GOT3 (cell line): ENCODE measurements around the gene CYP4F8.

Source experiments
- DNase-seq: peaks from one replicate; lab custom pipeline; 2025; ENCODE audit warnings: mixed read lengths; lab: John Stamatoyannopoulos, UW

CYP4F8 gene

GRCh38 chr19:15616183-15616582, 1.2 kb downstream of the CYP4F8 start:
- no peak for DNase-seq

- no peak for DNase-seq
Observed at GRCh38 chr19:15616627-15617270, 1.7 kb downstream of the CYP4F8 start.

- no peak for DNase-seq
Observed at GRCh38 chr19:15618321-15618720, 3.3 kb downstream of the CYP4F8 start.

DNA sequence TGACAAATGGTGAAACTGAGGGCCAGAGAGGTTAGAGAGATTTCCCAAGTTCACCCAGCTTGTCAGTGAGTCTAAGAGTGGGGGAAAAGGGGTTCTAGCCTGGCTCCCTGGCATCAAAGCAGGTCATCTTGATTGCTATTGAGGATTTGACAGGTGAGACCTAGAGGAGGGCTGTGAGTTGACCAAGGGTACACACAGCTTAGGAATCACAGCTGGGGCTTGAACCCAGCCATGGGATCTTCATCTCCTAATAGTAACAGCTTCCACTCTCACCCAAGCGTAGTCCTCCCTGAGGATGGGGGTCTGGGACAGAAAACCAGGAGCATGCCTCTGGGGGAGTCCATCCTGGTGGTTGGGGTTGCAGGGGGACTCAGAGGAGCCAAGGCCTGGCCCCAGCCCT, 6.8 kb downstream of the CYP4F8 start:
- DNase-seq, result no peak

DNA sequence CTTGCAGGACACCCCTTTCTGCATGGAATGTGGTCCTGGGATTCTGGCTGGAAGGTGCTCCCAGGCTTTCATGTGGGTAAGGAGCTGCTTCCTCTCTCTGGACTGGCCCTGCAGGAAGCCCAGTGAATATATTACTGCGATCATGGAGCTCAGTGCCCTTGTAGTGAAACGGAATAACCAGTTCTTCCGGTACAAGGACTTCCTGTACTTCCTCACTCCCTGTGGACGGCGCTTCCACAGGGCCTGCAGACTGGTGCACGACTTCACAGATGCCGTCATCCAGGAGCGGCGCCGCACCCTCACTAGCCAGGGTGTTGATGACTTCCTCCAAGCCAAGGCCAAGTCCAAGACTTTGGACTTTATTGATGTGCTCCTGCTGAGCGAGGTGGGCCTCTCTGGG, 8.0 kb downstream of the CYP4F8 start:
- no peak for DNase-seq

- DNase-seq, result no peak
Observed at GRCh38 chr19:15623711-15624318, 8.8 kb downstream of the CYP4F8 start.

DNA sequence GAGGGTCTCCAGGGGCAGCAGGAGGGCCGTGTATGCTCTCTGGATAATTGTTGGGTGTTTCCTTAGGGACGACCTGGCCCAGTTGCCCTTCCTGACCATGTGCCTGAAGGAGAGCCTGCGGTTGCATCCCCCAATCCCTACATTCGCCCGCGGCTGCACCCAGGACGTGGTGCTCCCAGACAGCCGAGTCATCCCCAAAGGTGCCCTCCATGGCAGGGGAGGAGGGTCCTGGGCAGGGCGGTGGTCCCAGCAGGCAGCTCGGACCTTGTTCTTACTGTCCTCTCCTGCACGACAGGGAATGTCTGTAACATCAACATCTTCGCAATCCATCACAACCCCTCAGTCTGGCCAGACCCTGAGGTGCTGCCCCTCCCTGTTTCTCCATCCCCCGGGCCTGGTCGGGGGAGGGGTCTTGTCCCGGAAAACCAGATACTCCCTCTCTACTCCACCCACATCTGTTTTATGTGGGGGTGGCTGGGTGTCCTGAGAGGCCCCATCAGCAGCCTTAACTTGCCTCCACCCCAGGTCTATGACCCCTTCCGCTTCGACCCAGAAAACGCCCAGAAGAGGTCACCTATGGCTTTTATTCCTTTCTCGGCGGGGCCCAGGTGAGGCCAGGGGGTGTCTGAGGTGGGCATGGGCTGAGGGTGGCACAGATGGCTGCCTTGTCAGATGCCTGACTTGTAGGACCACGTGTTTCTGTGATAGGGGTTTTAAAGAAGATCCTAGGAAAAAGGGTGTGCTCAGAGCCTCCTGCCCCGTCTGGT, 13.4 kb downstream of the CYP4F8 start:
- no peak for DNase-seq

- no peak for DNase-seq
Observed at GRCh38 chr19:15629003-15629880, 14.2 kb downstream of the CYP4F8 start.

GRCh38 chr19:15631817-15632216, 16.8 kb downstream of the CYP4F8 start:
- no peak for DNase-seq

DNA sequence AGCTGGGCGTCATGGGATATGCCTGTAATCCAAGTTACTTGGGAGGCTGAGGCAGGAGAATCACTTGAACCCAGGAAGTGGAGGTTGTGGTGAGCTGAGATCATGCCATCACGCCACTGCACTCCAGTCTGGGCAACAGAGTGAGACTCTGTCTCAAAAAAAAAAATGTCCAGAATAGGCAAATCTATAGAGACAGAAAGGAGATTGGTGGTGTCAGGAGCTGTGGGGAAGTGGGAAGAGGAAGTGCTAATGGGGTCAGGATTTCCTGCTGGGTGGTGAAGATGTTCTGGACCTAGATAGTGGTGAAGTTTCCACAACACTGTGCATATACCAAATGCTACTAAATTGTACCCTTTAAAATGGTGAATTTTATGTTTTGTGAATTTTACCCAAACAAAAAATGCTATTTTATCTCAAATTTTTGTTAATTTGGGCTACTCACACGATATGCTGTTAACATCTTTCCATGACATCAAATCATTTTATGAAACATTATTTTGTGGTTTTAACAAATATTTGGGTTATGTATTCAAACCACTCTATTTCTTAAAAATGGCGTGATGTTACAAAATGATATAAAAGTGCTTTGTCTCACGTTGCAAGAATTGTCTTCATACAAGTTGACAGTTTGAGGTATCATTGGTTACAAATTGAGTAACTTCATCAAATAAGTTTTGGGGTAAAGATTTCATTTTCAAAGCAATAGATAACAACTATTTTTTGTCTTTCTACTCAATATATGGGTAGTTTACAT, 18.2 kb downstream of the CYP4F8 start:
- no peak for DNase-seq

GRCh38 chr19:15634105-15634504, 19.1 kb downstream of the CYP4F8 start:
- no peak for DNase-seq

DNA sequence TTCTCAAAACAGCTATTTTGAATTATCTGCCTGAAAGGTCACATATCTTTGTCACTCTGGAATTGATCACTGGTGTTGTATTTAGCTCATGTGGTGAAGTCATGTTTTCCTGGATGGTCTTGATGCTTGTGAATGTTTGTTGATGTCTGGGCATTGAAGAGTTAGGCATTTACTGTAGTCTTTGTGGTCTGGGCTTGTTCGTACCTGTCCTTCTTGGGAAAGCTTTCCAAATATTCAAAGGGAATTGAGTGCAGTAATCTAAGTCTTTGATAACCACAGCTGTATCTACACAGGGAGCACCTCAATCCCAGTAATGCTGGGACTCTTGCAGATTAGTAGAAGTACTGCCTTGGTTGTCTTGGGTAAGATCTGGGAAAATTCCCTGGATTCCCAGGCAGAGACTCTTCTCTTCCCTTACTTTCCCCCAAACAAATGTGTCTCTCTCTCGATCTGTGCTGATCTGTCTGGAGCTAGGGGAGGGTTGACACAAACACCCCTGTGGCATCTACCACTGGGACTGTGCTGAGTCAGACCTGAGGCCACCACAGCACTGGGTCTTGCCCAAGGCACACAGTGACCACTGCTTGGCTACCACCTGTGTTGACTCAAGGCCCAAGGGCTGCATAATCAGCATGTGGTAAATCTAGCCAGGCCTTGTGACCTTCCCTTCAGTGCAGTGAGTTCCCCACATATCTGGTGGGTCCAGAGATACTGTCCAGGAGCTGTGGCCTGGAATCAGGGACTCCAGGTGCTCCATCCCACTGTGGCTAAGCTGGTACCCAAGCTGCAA, 20.2 kb downstream of the CYP4F8 start:
- no peak for DNase-seq

DNA sequence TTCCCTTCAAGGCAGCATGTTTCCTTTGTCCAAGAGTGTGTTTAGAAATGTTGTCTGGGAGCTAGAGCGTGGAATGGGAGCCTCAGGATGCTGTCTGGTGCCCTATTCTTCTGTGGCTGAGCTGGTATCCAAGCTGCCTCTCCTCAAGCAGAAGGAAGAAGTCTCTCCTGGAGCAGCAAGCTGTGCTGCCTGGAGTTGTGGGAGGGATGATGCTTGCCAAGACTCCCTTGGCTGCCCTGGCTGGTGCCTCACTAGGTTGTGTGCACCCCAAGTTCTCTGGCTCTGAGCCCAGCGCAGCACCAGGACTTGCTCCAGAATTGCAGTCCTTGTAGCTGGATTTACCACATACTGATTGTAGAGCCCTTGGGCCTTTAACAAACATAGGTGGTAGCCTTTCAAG, 21.0 kb downstream of the CYP4F8 start:
- DNase-seq, result no peak

DNA sequence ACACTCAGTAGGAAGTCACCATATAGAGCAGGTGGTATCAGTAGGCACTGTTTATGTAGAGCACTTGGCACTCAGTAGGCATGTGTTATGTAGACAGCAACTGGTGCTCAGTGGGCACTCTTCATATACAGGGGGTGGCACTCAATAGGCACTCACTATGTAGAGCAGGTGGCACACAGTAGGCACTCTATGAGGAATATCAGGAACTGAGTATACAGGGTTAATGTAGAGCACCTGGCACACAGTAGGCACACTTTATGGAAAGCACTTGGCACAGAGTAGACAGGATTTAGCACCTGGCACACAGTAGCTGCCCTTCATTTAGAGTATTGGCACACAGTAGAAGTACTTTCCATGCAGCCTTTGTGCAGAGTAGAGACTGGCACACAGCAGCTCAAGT, 24.6 kb downstream of the CYP4F8 start:
- no peak for DNase-seq

GRCh38 chr19:15640294-15640903, 25.4 kb downstream of the CYP4F8 start, which contains the start of gene CYP4F3:
CYP4F3 (plus strand) TSS chr19:15640897; CDS start chr19:15641416, 519 bp downstream.
- DNase-seq, result no peak

GRCh38 chr19:15640904-15641597, 26.0 kb downstream of the CYP4F8 start:
- no peak for DNase-seq

GRCh38 chr19:15641901-15642491, 27.0 kb downstream of the CYP4F8 start:
- no peak for DNase-seq

DNA sequence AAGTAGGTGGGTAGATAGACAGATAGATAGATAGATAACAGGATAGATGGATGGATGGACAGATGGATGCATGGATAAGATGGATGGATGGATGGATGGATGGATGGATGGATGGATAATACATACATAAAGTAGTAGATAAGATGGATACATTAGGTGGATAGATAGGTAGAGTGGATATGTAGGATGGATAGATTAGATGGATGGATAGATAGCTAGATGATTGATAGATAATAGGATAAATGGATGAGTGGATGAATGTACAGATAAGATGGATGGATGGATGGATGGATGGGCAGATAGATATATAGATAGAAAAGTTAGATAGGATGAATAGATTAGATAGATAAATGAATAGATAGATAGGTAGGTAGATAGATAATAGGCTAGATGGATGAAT, 27.8 kb downstream of the CYP4F8 start:
- DNase-seq, result no peak

DNA sequence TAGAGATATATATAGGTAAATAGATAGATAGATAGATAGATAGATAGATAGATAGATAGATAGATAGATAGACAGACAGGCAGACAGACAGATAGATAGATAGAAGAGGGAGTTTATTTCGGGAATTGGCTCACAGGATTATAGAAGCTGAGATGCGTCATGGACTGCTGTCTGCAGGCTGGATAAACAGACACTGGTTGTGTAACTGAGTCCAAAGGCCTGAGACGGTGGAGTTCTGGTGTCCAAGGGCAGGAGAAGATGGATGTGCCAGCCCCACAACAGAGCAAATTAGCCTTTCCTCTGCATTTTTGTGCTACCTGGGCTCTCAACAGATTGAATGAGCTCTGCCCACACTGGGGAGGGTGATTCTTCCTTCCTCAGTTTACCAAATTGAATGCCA, 28.4 kb downstream of the CYP4F8 start:
- no peak for DNase-seq
